Mesenchymal stem cell (in vitro differentiated cells and primary cell): ENCODE results near the gene EIF3A.

Source experiments
- DNase-seq: peaks from one replicate; pipeline ENCODE4 v3.0.0-alpha.2; 2013
- H2AFZ ChIP-seq: one replicate; pipeline ENCODE4 v1.6.1; 2013; ENCODE audit warnings: low read depth, mild to moderate bottlenecking, control low read depth, inconsistent platforms, low read length, moderate library complexity
- H2AK5ac ChIP-seq: 2 replicates; pipeline ENCODE4 v1.6.1; 2013; ENCODE audit warnings: low read length, moderate library complexity, mild to moderate bottlenecking, inconsistent platforms; ENCODE audit not compliant: severe bottlenecking
- H2BK120ac ChIP-seq: one replicate; pipeline ENCODE4 v1.6.1; 2013; ENCODE audit warnings: low read depth, mild to moderate bottlenecking, inconsistent platforms, low read length, moderate library complexity
- H2BK12ac ChIP-seq, 2 experiments: one replicate each; pipeline ENCODE4 v1.6.1; 2013; ENCODE audit warnings: inconsistent platforms in 2 of 2, low read length in 2 of 2, mild to moderate bottlenecking in 2 of 2, moderate library complexity in 2 of 2, control low read depth in 1 of 2
- H2BK15ac ChIP-seq: one replicate; pipeline ENCODE4 v1.6.1; 2013; ENCODE audit warnings: mild to moderate bottlenecking, low read depth, inconsistent platforms; ENCODE audit not compliant: poor library complexity, severe bottlenecking
- H2BK5ac ChIP-seq: 2 replicates; pipeline ENCODE4 v1.6.1; 2013; ENCODE audit warnings: low read depth, mild to moderate bottlenecking, low read length, control low read depth, inconsistent platforms; ENCODE audit not compliant: poor library complexity, severe bottlenecking
- H3K14ac ChIP-seq, 2 experiments: one replicate each; pipeline ENCODE4 v1.6.1; 2013; ENCODE audit warnings: inconsistent platforms in 2 of 2, low read length in 2 of 2, control low read depth in 1 of 2, mild to moderate bottlenecking in 1 of 2, moderate library complexity in 1 of 2
- H3K18ac ChIP-seq, 2 experiments: one replicate each; pipeline ENCODE4 v1.6.1; 2013; ENCODE audit warnings: inconsistent platforms in 2 of 2, low read length in 2 of 2, control low read depth in 1 of 2, low read depth in 1 of 2, mild to moderate bottlenecking in 1 of 2
- H3K23ac ChIP-seq, 2 experiments: one replicate each; pipeline ENCODE4 v1.6.1; 2013; ENCODE audit warnings: inconsistent platforms in 2 of 2, low read length in 2 of 2, mild to moderate bottlenecking in 2 of 2, moderate library complexity in 2 of 2, control low read depth in 1 of 2
- H3K27ac ChIP-seq: 2 replicates; pipeline ENCODE4 v1.5.1; 2013; ENCODE audit warnings: mild to moderate bottlenecking, moderate library complexity, low read length, control low read depth, inconsistent platforms; ENCODE audit not compliant: poor library complexity, severe bottlenecking
- H3K27me3 ChIP-seq, 2 experiments: 2 replicates each; pipeline versions ENCODE4 v1.6.1 to v1.7.0; 2013; ENCODE audit warnings: low read length in 2 of 2, mild to moderate bottlenecking in 2 of 2, moderate library complexity in 2 of 2, control low read depth in 1 of 2, inconsistent platforms in 1 of 2; ENCODE audit not compliant: control insufficient read depth in 1 of 2, insufficient read depth in 1 of 2
- H3K36me3 ChIP-seq, 2 experiments: 2 replicates each; pipeline versions ENCODE4 v1.6.1 to v1.7.0; 2013; ENCODE audit warnings: low read length in 2 of 2, control low read depth in 1 of 2, inconsistent platforms in 1 of 2, low read depth in 1 of 2, mild to moderate bottlenecking in 1 of 2; ENCODE audit not compliant: insufficient read depth in 2 of 2, control insufficient read depth in 1 of 2
- H3K4ac ChIP-seq, 2 experiments: one replicate each; pipeline ENCODE4 v1.6.1; 2013; ENCODE audit warnings: inconsistent platforms in 2 of 2, low read length in 2 of 2, mild to moderate bottlenecking in 2 of 2, moderate library complexity in 2 of 2, control low read depth in 1 of 2, low read depth in 1 of 2
- H3K4me1 ChIP-seq: 2 replicates; pipeline ENCODE4 v1.6.1; 2013; ENCODE audit warnings: low read depth, low read length, control low read depth; ENCODE audit not compliant: control insufficient read depth, insufficient read depth
- H3K4me2 ChIP-seq: 2 replicates; pipeline ENCODE4 v1.6.1; 2013; ENCODE audit warnings: low read length, mild to moderate bottlenecking, inconsistent platforms; ENCODE audit not compliant: poor library complexity, severe bottlenecking
- H3K4me3 ChIP-seq, 2 experiments: 2 replicates each; pipeline versions ENCODE4 v1.5.1 to v1.7.0; 2013; ENCODE audit warnings: low read length in 2 of 2, mild to moderate bottlenecking in 2 of 2, control low read depth in 1 of 2, low read depth in 1 of 2; ENCODE audit not compliant: insufficient read depth in 1 of 2
- H3K79me1 ChIP-seq: replicated peaks from 2 replicates; pipeline ENCODE4 v1.6.1; 2013; ENCODE audit warnings: mild to moderate bottlenecking, control low read depth, low read length, inconsistent platforms; ENCODE audit not compliant: poor library complexity, severe bottlenecking
- H3K9ac ChIP-seq: 2 replicates; pipeline ENCODE4 v1.7.0; 2013; ENCODE audit warnings: mild to moderate bottlenecking, low read length, moderate library complexity
- H3K9me3 ChIP-seq: 2 replicates; pipeline ENCODE4 v1.7.0; 2013; ENCODE audit warnings: mild to moderate bottlenecking, low read length; ENCODE audit not compliant: control insufficient read depth
- H4K8ac ChIP-seq: one replicate; pipeline ENCODE4 v1.6.1; 2013; ENCODE audit warnings: inconsistent platforms, mild to moderate bottlenecking, low read length, moderate library complexity
- H4K91ac ChIP-seq: one replicate; pipeline ENCODE4 v1.6.1; 2013; ENCODE audit warnings: mild to moderate bottlenecking, low read length, inconsistent platforms
- WGBS: methylation state at CpG from one replicate; pipeline ENCODE4 v1.1.7; 2013; ENCODE audit warnings: mixed read lengths; 5-methylcytosine and 5-hydroxymethylcytosine counted together

Gene EIF3A

DNA sequence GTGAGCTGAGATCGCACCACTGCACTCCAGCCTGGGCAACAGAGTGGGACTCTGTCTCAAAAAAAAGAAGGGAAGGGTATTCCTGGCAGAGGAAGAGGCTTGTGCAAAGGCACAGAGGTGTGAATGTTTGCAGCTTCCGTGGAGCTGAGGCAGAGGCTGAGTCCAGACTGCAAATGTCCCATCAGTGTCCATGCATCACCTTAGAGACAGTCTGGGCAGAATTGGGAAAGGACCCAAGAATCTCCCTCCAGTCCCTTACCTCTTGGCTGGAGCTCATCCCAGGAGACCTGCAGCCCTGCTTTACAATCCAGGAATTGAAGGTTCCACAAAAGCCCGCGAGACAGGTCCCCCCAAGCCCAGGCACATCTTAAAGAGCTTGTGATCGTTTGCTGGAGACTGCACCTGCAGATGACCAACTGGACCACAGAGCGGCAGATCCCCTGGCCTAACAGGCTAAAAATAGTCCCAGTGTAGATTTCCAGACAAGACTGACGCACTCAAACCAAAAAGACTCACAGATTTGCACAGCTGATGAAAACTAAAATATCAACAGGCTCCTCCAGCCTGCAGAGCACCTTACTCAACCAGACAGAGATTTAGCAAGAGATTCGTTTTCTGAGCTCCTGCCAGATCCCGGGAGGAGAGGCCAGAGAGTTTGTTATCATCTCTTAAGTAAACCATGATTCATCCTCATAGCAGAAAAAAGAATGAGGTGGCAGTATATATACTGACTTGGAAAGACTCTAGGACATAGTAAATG, 74.0 kb downstream of the EIF3A start:
- no peak overlapping the region for H3K4me2 ChIP-seq
- H2AK5ac ChIP-seq: no peak overlapping the region
- no peak overlapping the region for H2BK12ac ChIP-seq
- 41% methylated on average over 9 of the region's 9 CpGs for WGBS
- H3K27me3 ChIP-seq: peaks cover 4 to 16% of the 10 kb centered on the region in 2 experiments
- H3K14ac ChIP-seq: no peak overlapping the region
- DNase-seq: peak; percentile 99
- H3K4me1 ChIP-seq: peaks cover 5% of the 10 kb centered on the region
- no peaks in the 10 kb centered on the region for H3K9me3 ChIP-seq
- no peak overlapping the region for H2AFZ ChIP-seq
- H4K91ac ChIP-seq: no peak overlapping the region
- peak overlapping the region in 1 of 2 experiments; percentile 36 for H3K4me3 ChIP-seq
- no peak overlapping the region for H3K4ac ChIP-seq
- no peak overlapping the region for H3K23ac ChIP-seq
- H3K27ac ChIP-seq: peak overlapping the region; percentile 2
- no peak overlapping the region for H2BK120ac ChIP-seq
- peak overlapping the region; percentile 56 for H3K9ac ChIP-seq
- no peak overlapping the region for H3K18ac ChIP-seq
- H2BK5ac ChIP-seq: no peak overlapping the region
- no peak overlapping the region for H2BK15ac ChIP-seq
- H3K79me1 ChIP-seq: no peaks in the 10 kb centered on the region
- no peak overlapping the region for H4K8ac ChIP-seq
- H3K36me3 ChIP-seq: no peaks in the 10 kb centered on the region

DNA sequence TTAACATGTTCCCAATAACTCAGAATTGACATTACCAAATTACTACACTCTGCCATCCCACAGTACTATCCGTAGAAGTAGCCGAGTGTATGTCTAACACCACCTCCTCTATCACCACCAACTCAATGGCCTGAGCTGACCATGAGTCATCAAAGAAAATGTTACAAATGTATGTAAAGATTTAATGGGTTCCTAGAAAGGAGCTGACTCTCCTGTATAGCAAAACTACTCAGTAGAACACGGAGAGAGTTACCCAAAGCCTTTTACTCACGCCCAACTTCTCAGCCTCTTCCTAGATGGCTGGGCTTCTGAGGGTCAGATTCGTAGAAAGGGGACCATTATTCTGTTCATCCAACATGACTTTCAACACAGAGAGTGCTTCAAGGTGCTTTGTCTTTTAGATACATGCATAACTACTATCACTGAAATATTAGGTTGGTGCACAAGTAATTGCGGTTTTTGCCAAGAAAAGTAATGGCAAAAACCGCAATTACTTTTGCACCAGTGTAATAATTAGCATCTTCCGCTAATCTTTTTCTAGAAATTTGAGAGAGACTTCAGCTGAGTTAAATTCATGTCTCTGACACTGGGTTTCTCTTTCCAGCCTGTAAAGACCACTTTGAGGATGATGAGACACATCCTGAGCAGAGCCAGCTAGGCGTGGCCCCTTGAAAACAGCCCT, 75.1 kb downstream of the EIF3A start:
- H3K18ac ChIP-seq: peak overlapping the region in 1 of 2 experiments; percentile 37
- no peak overlapping the region for H3K4ac ChIP-seq
- H3K4me2 ChIP-seq: no peak overlapping the region
- no peak overlapping the region for H3K4me3 ChIP-seq
- H3K9me3 ChIP-seq: no peaks in the 10 kb centered on the region
- no peaks in the 10 kb centered on the region for H3K36me3 ChIP-seq
- H2BK15ac ChIP-seq: no peak overlapping the region
- H3K79me1 ChIP-seq: no peaks in the 10 kb centered on the region
- H3K14ac ChIP-seq: no peak overlapping the region
- H2AK5ac ChIP-seq: no peak overlapping the region
- H4K91ac ChIP-seq: no peak overlapping the region
- H2BK12ac ChIP-seq: no peak overlapping the region
- no peak overlapping the region for H2BK5ac ChIP-seq
- 56% methylated on average over 8 of the region's 9 CpGs for WGBS
- H3K27me3 ChIP-seq: peaks cover 4 to 20% of the 10 kb centered on the region in 2 experiments
- no peak overlapping the region for H2BK120ac ChIP-seq
- H3K27ac ChIP-seq: no peak overlapping the region
- H3K4me1 ChIP-seq: peaks cover 5% of the 10 kb centered on the region
- no peak overlapping the region for H3K9ac ChIP-seq
- DNase-seq: peak; percentile 47
- no peak overlapping the region for H3K23ac ChIP-seq
- no peak overlapping the region for H4K8ac ChIP-seq
- H2AFZ ChIP-seq: no peak overlapping the region

DNA sequence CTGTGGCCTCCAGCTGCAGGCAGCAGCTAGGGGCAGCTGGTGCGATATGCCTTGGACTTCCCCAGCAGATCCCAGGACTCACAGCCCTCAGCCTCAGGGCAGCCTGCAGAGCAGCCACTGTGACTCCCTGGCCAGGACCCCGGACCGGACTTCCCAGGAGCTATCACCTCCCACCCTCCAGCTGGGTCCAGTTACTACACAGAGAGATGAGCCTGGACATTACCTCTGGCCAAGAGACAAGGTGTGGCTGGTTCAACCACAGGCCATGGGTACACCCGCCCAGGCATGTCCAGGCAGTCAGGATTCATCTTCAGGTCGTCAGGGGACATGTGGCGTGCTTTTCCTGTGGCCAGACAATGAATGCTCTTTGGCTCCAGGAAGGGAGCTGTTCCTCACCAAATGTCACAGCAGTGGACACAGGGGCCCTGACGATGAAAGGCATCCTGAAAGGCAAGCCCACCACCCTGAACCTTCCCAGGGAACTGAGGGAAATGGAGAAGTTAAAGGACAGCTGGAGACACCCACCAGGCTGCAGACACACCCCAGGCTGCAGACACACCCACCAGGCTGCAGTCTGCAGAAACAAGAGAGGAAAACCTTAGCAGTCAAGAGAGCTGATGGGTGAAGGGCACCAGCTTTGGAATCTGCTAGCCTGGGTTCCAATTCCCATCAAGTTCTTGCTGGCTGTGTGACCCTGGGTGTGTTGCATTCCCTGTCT, 76.9 kb downstream of the EIF3A start:
- no peak overlapping the region for H3K4me2 ChIP-seq
- H2BK5ac ChIP-seq: no peak overlapping the region
- no peaks in the 10 kb centered on the region for H3K9me3 ChIP-seq
- H3K27me3 ChIP-seq: peaks cover 8 to 20% of the 10 kb centered on the region in 2 experiments
- H3K4me3 ChIP-seq: no peak overlapping the region
- no peak overlapping the region for H2BK12ac ChIP-seq
- H3K36me3 ChIP-seq: no peaks in the 10 kb centered on the region
- H3K27ac ChIP-seq: no peak overlapping the region
- peaks cover 5% of the 10 kb centered on the region for H3K4me1 ChIP-seq
- no peak overlapping the region for H3K9ac ChIP-seq
- no peak overlapping the region for H2BK15ac ChIP-seq
- no peak for DNase-seq
- H3K4ac ChIP-seq: no peak overlapping the region
- H2AFZ ChIP-seq: no peak overlapping the region
- 82% methylated on average over 7 of the region's 7 CpGs for WGBS
- H3K18ac ChIP-seq: no peak overlapping the region
- H2AK5ac ChIP-seq: no peak overlapping the region
- H3K23ac ChIP-seq: no peak overlapping the region
- H2BK120ac ChIP-seq: no peak overlapping the region
- no peak overlapping the region for H4K8ac ChIP-seq
- no peaks in the 10 kb centered on the region for H3K79me1 ChIP-seq
- H4K91ac ChIP-seq: peak overlapping the region; percentile 3
- H3K14ac ChIP-seq: no peak overlapping the region
